HG03280 (cell line): ENCODE measurements around the gene TIAM2.
"Not testable (repeated sequence)": the region's sequence is repeated elsewhere in the genome, so short reads cannot be mapped to it uniquely, and the experiment has no call there.

Experiments
- ATAC-seq: cut with Tn5 transposase; IDR thresholded peaks from one replicate; pipeline ENCODE4 v1.9.1; 2021; ENCODE audit warnings: mild to moderate bottlenecking, moderate library complexity; ENCODE audit not compliant: unreplicated experiment

TIAM2 gene

DNA sequence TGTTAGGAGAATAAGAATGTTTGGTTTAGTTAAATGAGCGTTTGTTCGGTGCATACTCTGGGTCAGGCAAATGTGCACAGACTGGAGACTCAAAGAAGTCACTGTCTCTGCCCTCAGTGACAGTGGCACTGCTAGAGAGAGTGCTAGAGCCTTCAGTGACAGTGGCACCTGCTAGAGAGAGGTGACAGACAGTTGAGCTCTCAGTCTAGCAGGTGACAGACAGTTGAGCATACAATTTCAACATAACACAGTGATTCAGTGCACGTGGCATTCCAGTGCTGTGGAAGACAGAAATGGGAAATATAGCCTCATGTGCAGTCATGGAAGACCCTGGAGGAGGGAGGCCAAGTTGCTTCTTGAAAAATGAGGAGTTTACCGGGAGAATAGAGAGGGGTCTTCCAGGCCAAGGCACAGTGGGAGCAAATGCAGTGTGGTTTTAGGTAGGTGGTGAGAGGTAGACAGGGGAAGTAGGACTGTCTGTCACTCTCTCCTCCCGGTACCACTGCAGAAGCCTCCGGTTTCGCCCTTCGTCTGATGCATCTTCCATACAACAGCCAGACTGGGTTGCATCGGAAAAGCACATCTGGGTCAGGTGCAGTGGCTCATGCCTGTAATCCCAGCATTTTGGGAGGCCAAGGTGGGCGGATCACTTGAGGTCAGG, 160.8 kb downstream of the TIAM2 start:
- ATAC-seq = no peak

DNA sequence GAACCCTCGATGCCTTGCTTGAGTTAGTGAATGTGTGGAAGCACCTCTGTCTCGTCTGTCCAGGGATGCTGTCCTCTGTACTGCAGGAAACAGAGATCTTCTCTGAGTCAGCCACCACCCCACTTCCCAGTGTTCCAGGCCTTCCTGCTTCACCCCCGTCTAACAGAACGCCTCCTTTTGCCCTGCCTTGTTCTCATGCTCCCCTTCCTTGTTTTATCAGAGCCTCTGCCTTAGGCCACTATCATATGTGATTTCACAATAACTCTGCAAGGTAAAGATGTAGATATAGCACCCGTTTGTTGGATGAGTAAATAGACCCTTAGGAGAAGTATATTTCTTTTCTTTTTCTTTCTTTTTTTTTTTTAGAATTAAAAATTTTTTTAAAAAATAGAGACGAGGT, 162.0 kb downstream of the TIAM2 start:
- ATAC-seq = no peak

- no peak for ATAC-seq
Measured at GRCh38 chr6:155158030-155158843, 163.1 kb downstream of the TIAM2 start.

DNA sequence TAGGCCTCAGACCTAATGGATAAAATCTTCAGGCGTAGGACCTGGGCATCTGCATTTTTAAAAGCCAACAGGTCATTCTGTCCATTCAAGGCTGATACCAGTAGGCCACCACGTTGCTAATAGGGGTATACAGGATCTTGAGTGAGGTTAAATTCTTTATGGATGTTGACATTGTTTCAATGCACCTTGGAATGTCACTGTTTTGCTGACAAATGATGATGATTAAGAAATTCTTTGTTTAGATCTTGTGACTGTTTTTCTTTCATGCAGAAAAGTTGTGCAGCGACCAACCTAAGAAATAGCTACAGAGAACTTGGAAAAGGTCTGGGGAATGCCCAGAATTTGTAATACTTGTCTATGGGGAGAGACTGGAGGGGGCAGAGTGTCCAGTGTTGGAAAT, 167.6 kb downstream of the TIAM2 start:
- ATAC-seq = no peak

- no peak for ATAC-seq
Measured at GRCh38 chr6:155163601-155164000, 168.5 kb downstream of the TIAM2 start.

DNA sequence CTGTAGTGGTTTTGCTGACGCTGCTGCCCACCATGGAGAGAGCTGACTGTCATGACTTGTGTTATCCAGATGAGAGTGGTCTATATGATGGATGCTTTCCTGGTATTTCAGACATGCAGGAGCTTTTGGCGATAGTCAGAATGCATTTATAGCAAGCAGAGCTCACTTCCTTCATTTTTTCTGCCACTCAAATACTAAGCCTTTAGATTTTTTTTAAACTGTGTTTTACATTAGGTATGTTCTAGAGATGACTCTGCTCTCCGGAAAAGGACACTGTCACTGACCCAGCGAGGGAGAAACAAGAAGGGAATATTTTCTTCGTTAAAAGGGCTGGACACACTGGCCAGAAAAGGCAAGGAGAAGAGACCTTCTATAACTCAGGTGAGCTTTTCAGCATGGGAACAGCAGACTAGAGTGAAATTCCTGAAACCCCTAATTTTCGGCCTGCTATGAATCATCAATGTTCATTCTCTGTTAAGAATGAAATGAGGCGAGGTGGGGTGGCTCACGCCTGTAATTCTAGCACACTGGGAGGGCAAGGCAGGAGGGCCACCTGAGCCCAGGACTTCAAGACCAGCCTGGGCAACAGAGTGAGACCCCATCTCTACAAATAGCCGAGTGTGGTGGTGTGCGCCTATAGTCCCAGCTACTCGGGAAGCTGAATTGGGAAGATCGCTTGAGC, 170.1 kb downstream of the TIAM2 start:
- ATAC-seq = no peak

DNA sequence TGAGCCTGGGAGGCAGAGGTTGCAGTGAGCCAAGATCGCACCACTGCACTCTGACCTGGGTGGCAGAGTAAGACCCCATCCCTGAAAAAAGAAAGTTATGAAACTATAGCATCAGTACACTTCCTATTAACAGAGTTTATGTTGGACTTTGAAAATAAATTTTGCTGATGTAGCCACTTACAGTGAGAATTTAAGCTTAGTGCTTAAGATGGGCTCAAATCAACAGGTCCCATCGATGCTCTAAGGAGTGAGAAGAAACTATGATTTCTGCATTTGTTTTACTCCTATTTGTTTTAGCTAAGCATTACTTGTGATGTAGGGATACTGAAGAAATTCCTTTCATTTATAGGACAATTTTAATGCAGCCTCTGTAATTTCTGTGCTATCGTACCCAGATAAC, 175.4 kb downstream of the TIAM2 start:
- no peak for ATAC-seq

DNA sequence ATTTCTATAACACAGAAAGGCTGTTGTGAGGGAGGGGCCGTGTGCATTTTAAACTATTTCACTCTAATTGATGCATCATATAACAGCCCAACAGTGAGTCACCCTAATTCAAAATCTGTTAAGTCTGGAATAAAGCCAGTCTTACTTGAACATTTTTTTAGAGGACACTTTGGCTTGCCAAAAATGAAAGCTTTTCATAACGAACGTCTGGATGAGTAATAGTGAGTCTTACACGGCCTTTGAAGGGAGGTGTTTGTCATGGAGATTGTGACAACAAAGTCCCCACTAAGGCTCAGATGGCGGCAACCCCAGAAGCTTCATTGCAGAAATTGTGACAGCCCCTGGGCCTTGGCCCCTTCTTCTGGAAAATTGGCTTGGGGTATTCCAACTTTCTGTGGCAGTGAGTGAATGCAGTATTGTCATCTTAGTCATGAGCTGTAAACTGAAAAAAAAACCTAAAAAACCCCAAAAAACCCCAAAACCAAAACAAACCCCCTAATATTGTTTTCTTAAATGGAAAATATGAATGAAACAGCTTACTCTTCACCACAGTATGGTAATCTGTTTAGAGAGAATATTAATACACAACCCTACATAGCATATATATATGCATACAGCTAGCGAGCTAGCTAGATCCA, 176.1 kb downstream of the TIAM2 start:
- peak; percentile 74 for ATAC-seq

GRCh38 chr6:155171747-155172449, 176.8 kb downstream of the TIAM2 start:
- ATAC-seq = peak; percentile 8

GRCh38 chr6:155173488-155173887, 178.4 kb downstream of the TIAM2 start:
- ATAC-seq = no peak

DNA sequence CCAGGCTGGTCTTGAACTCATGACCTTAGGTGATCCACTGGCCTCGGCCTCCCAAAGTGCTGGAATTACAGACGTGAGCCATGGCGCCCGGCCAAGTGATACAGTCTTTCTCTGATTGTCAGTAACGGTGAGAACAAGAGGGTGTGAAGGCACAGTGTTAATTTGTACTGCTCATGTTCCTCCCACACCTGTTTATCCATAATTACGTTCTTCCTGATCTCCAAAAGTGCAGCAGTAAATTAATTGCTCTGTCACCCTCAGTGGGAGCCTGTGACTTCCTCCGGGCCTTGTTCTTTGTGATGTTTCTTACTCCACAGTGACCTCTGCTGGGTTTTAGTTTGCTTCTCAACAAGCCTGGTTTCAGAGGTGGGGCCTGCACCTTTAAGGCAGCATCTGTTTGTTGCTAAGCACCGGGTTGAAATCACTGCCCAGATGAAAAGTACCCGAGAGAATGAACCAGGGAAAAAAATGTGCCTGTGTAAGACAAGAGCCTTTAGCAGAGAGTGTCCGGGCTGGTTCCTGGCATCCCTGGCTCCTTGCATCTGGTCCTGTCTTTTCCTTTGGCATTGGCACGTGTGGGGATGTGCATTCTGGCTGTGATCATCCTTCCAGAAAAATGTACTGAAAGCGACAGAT, 179.6 kb downstream of the TIAM2 start:
- peak; percentile 56 for ATAC-seq

DNA sequence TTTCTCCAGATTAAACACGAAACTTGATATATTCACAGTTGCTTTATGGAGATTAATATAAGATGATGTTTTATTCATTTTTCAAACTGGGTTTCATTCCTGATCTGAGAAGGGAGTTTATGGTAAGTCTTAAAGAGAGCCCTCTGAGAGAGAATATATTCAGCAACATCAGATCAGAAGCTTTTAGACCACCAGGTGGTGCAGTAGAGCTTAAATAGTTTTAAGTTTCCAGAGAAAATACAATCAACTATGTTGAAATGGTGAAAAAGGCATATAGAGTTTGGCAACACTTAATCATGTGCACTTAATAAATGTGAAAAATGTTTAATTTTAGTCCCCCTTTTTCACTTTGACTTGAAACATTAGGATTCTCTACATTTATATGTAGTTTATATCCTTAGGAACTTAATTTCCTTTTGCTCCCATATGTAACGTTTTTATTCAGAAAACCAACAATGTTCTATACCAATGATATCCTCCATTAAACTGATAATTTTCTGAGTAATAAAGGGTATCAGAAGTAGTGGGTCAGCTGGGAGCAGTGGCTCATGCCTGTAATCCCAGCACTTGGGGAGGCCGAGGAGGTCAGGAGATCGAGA, 182.3 kb downstream of the TIAM2 start:
- no peak for ATAC-seq

DNA sequence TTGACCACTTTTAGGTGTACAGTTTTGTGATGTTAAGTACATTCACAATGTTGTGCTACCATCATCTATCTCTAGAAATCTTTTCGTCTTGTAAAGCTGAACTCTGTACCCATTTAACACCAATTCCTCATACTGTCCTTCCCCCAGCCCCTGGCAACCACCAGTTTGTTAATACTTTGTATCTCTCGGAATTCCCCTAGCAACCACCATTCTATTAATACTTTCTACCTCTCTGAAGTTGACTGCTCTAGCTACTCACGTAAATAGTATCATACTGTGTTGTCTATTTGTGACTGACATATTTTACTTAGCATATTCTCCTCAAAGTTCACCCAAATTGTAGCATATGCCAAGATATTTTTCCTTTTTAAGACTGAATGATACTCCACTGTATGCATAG, 186.4 kb downstream of the TIAM2 start:
- peak; percentile 59 for ATAC-seq

DNA sequence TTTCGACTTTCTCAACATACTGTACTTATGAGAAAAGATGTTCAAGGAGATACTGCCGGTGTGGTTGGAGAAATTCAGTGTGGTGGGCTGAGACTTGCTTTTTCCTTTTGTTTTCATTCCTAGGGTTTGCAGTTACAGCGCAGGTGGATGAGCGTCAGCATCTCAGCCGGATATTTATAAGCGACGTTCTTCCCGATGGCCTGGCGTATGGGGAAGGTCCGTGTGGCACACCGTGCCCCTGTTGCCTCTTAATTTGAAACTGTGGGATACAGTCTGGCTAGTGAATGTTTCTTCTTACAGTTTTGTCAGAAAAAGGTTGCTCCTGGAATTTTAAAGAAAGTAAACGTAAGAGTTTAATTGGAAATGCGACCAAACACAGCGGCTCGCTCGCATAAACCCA, 187.0 kb downstream of the TIAM2 start:
- no peak for ATAC-seq

DNA sequence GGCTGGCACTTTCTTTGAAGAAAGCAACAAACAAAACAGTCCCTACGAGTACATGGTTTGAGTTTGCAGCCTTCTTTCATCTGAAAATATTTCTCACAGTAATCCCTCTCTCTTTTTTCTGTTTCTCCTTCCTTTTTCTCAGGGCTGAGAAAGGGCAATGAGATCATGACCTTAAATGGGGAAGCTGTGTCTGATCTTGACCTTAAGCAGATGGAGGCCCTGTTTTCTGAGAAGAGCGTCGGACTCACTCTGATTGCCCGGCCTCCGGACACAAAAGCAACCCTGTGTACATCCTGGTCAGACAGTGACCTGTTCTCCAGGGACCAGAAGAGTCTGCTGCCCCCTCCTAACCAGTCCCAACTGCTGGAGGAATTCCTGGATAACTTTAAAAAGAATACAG, 188.0 kb downstream of the TIAM2 start:
- peak; percentile 40 for ATAC-seq

- not testable (repeated sequence) for ATAC-seq
Measured at GRCh38 chr6:155185041-155185440, 189.9 kb downstream of the TIAM2 start.

DNA sequence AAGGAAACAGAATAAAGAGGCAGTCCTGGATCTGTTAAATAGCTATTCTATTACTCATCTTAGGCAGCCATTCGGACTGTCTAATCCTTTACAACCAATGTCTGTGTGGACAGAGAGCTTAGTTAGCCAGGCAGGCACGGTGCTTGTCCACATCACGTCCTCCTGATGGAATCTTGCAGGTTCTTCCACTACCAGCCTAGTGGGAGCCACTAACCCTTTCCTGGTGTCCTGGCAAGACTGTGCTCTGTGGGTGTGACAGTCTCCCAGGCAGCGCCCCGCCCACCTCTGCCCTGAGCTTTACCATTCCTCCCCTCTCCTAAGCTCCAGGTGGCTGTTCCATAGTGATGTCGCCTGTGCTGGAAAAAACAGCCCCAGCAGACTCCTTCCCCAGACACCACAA, 190.4 kb downstream of the TIAM2 start:
- ATAC-seq = no peak

GRCh38 chr6:155186052-155186658, 191.0 kb downstream of the TIAM2 start:
- ATAC-seq = no peak

- ATAC-seq = no peak
Measured at GRCh38 chr6:155187106-155187505, 192.0 kb downstream of the TIAM2 start.
